Measurements from ENCODE around the gene RPP38. TPM values are rescaled to one million over a fixed set of nuclear protein-coding genes. Genes with fewer than 3 reads are reported as not detected.

RPP38 gene
- polyA plus RNA-seq, 2 of the 4 experiments (the other 2 are of a cell fraction) = 25.5 to 47.5 TPM

- FAIRE-seq = no peak
- POLR2A ChIA-PET = no interaction called here
Measured at GRCh38 chr10:15099886-15100285, 2.7 kb downstream of the RPP38 start.

GRCh38 chr10:15103513-15103912 lies 6.4 kb downstream of the RPP38 start:
- Histone ChIP-seq H3K27ac (no peak overlapping the region), H3K4me3 (no peak overlapping the region), H3K4me1 (peaks cover 17% of the 10 kb centered on the region; the same call in 2 of the 3 replicates), H3K4me2 (no peak overlapping the region), H3K9me3 (no peaks in the 10 kb centered on the region)
- POLR2A ChIA-PET = no interaction called here
- DNase-seq (ENCODE audit: low read depth in 1 of 2, low spot score in 1 of 2) = no peak
- 92% methylated on average over 9 of the region's 9 CpGs for WGBS (ENCODE audit: missing lambda C conversion rate)
- TF ChIP-seq NR3C1 (IDR thresholded peaks at IDR 0.05) (no peak), TFCP2L1 (CRISPR knock-in tag; IDR thresholded peaks at IDR 0.05) (no peak), JUNB (IDR thresholded peaks at IDR 0.05) (no peak)
- ATAC-seq = no peak
- no peak for FAIRE-seq
- CTCF ChIA-PET = interaction anchor here (0.6 kb wide), 1 partner anchor 132 kb away, joined by 4 read pairs; no protein-coding TSS in a partner anchor

More at GRCh38 chr10:15099886-15100285, 2.7 kb downstream of the RPP38 start:
- Histone ChIP-seq H3K4me1 (peaks cover 23% of the 10 kb centered on the region; the same call in 2 of the 3 replicates), H3K4me2 (peak overlapping the region; percentile 92; the same call in 2 of the 3 replicates), H3K4me3 (no peak overlapping the region), H3K27ac (no peak overlapping the region), H3K9me3 (no peaks in the 10 kb centered on the region)
- CTCF ChIA-PET = interaction anchor here (0.6 to 1.5 kb wide), 2 partner anchors 272 to 550 kb away, joined by 3 to 5 read pairs; partner anchors contain the start of gene FAM171A1
- WGBS (ENCODE audit: missing lambda C conversion rate) = 95% methylated on average over 4 of the region's 4 CpGs
- DNase-seq (ENCODE audit: low read depth in 1 of 2, low spot score in 1 of 2) = no peak
- TF ChIP-seq ZC3H11A (IDR thresholded peaks at IDR 0.05) (no peak), CHD4 (IDR thresholded peaks at IDR 0.05; ENCODE audit: borderline replicate concordance) (no peak), ESRRA (IDR thresholded peaks at IDR 0.05; ENCODE audit: borderline replicate concordance, low read length) (no peak), SMC3 (IDR thresholded peaks at IDR 0.05) (no peak), CBX8 (IDR thresholded peaks at IDR 0.05) (no peak)
- ATAC-seq = no peak

GRCh38 chr10:15106352-15107013 lies 9.3 kb downstream of the RPP38 start:
- ChIA-PET CTCF (interaction anchor here (0.6 to 2.3 kb wide), 14 partner anchors 9 to 329 kb away, joined by 3 to 6 read pairs (median 3); partner anchors contain the start of genes DCLRE1C and RPP38), POLR2A (interaction anchor here (1.0 kb wide), 1 partner anchor 147 kb away, joined by 3 read pairs; no protein-coding TSS in a partner anchor)
- Histone ChIP-seq H3K4me2 (no peak overlapping the region), H3K4me1 (peaks cover 9% of the 10 kb centered on the region; the same call in 2 of the 3 replicates), H3K27ac (no peak overlapping the region), H3K9me3 (no peaks in the 10 kb centered on the region), H3K4me3 (no peak overlapping the region)
- FAIRE-seq (peak; percentile 49), DNase-seq (ENCODE audit: low read depth in 1 of 2, low spot score in 1 of 2) (peak; percentile 69 to 79), ATAC-seq (peak; percentile 99)
- 46% methylated on average over 8 of the region's 8 CpGs for WGBS (ENCODE audit: missing lambda C conversion rate)
- TF ChIP-seq ZSCAN20 (CRISPR knock-in tag; IDR thresholded peaks at IDR 0.05) = no peak
- peak; percentile 75 to 85 for TF ChIP-seq RAD21 (conservative IDR thresholded peaks at IDR 0.05 in 1 of 2, IDR thresholded peaks at IDR 0.05 in 1 of 2)
- peak; percentile 78 for TF ChIP-seq CTCF (IDR thresholded peaks at IDR 0.05)
- peak; percentile 64 for TF ChIP-seq SMC3 (IDR thresholded peaks at IDR 0.05)
- TF ChIP-seq CEBPB (IDR thresholded peaks at IDR 0.05) = no peak

GRCh38 chr10:15112657-15113056 lies 15.5 kb downstream of the RPP38 start:
- Histone ChIP-seq H3K4me3 (no peak overlapping the region), H3K9me3 (no peaks in the 10 kb centered on the region), H3K4me2 (no peak overlapping the region), H3K27ac (no peak overlapping the region), H3K4me1 (peaks cover 9% of the 10 kb centered on the region; the same call in 2 of the 3 replicates)
- TF ChIP-seq JUNB (IDR thresholded peaks at IDR 0.05) (no peak), HMGXB4 (CRISPR knock-in tag; IDR thresholded peaks at IDR 0.05; ENCODE audit: borderline replicate concordance) (no peak)
- 94% methylated on average over 13 of the region's 13 CpGs for WGBS (ENCODE audit: missing lambda C conversion rate)
- POLR2A ChIA-PET = no interaction called here
- CTCF ChIA-PET = no interaction called here
- FAIRE-seq (no peak), ATAC-seq (no peak), DNase-seq (ENCODE audit: low read depth in 1 of 2, low spot score in 1 of 2) (peak in 1 of 2 experiments; percentile 34)

Measured in A549 (cell line).